ENCODE data around the gene NOC2L.
A peak's percentile ranks its signal among the peaks of the same experiment; 100 is the strongest.

NOC2L gene

DNA sequence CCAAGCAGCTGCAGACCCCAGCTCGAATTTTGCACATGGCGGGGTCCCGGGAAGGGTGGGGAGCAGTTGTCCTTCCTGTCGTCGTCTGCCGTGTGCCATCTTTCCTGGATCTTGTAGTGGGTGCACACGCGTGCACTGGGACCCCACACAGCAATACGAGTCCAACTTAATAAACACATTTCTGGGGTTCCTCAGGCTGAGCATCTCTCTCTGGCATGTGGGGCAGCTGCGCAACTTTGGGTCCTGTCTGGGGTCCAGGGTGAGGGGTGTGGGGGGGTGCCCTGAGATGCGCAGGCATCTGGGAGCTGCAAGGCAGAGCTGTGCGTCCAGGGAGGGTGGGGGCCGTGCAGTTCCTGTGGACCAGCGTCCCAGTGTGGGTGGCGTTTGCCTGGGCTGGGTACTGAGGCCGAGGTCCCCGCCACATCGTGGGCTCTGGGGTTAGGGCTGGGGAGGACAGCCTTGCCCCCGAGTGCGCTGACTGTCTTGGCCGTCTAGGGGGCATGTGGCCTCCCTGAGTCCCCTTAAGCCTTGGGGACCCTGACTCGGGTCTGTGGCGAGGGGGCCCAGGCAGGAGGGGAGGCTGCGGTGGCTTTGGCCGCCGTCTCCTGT lies 6.6 kb upstream of the NOC2L start:
- DNase-seq, result no peak
- CTCF ChIA-PET, result no interaction called here
- H3K27me3 ChIP-seq (replicated peaks in 2 of 5; ENCODE audit: control insufficient read depth in 4 of 5, insufficient read depth in 5 of 5, low read length in 4 of 5), result peaks cover 0 to 75% (median 16%) of the 10 kb centered on the region in 5 experiments
- WGBS (ENCODE audit: insufficient coverage), result 54% methylated on average over 21 of the region's 26 CpGs
- H3K4me1 ChIP-seq (ENCODE audit: control extremely low read depth in 1 of 4, control insufficient read depth in 4 of 4, insufficient read depth in 4 of 4, low read length in 3 of 4), result peaks cover 0 to 29% (median 23%) of the 10 kb centered on the region in 4 experiments
- H3K4me3 ChIP-seq (ENCODE audit: control insufficient read depth in 1 of 7, extremely low read depth in 1 of 7, insufficient read depth in 4 of 7, low read depth in 2 of 7, low read length in 6 of 7), result no peak overlapping the region
- POLR2A ChIA-PET, result no interaction called here
- peaks cover 0 to 2% (median 0%) of the 10 kb centered on the region in 5 experiments for H3K9me3 ChIP-seq (ENCODE audit: control extremely low read depth in 1 of 5, control insufficient read depth in 4 of 5, insufficient read depth in 2 of 5, low read depth in 1 of 5, low read length in 4 of 5)
- H3K36me3 ChIP-seq (ENCODE audit: control insufficient read depth in 4 of 4, insufficient read depth in 4 of 4, low read length in 3 of 4), result peaks cover 0 to 3% (median 0%) of the 10 kb centered on the region in 4 experiments
- H3K27ac ChIP-seq (ENCODE audit: insufficient read depth in 1 of 2, low read depth in 1 of 2, low read length in 2 of 2, poor library complexity in 1 of 2, severe bottlenecking in 2 of 2), result no peak overlapping the region

DNA sequence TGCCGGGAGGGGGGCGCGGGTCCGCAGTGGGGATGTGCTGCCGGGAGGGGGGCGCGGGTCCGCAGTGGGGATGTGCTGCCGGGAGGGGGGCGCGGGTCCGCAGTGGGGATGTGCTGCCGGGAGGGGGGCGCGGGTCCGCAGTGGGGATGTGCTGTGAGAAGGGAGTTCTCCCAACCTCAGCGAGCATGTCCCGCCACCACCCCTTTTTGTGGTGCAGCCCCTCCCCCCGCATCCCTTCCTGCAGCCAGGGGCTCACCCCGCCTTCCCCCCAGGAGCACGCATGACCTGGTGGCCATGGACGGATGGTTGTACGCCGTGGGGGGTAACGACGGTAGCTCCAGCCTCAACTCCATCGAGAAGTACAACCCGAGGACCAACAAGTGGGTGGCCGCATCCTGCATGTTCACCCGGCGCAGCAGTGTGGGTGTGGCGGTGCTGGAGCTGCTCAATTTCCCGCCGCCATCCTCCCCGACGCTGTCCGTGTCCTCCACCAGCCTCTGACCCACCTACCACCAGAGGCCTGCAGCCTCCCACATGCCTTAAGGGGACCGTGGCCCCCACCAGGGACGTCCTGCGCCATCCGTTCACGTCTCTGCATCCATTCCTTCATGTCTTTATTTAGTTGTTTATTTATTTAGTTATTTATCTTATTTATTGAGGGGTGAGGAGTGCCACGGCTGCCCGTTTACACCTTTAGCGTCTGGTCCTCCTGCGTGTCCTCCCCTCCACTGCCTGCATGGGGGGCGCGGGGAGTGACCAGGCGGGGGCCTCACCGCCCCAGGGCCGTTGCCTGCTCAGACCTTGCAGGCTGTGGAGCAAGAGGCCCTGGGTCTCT lies 5.9 kb upstream of the NOC2L start:
- POLR2A ChIA-PET, result no interaction called here
- peaks cover 0 to 68% (median 16%) of the 10 kb centered on the region in 5 experiments for H3K27me3 ChIP-seq (replicated peaks in 2 of 5; ENCODE audit: control insufficient read depth in 4 of 5, insufficient read depth in 5 of 5, low read length in 4 of 5)
- CTCF ChIA-PET, result no interaction called here
- no peak overlapping the region for H3K27ac ChIP-seq (ENCODE audit: insufficient read depth in 1 of 2, low read depth in 1 of 2, low read length in 2 of 2, poor library complexity in 1 of 2, severe bottlenecking in 2 of 2)
- peaks cover 0 to 32% (median 29%) of the 10 kb centered on the region in 4 experiments for H3K4me1 ChIP-seq (ENCODE audit: control extremely low read depth in 1 of 4, control insufficient read depth in 4 of 4, insufficient read depth in 4 of 4, low read length in 3 of 4)
- H3K4me3 ChIP-seq (ENCODE audit: control insufficient read depth in 1 of 7, extremely low read depth in 1 of 7, insufficient read depth in 4 of 7, low read depth in 2 of 7, low read length in 6 of 7), result no peak overlapping the region
- WGBS (ENCODE audit: insufficient coverage), result 90% methylated on average over 26 of the region's 51 CpGs
- H3K9me3 ChIP-seq (ENCODE audit: control extremely low read depth in 1 of 5, control insufficient read depth in 4 of 5, insufficient read depth in 2 of 5, low read depth in 1 of 5, low read length in 4 of 5), result peaks cover 0 to 2% (median 0%) of the 10 kb centered on the region in 5 experiments
- peaks cover 0 to 3% (median 0%) of the 10 kb centered on the region in 4 experiments for H3K36me3 ChIP-seq (ENCODE audit: control insufficient read depth in 4 of 4, insufficient read depth in 4 of 4, low read length in 3 of 4)
- no peak for DNase-seq

DNA sequence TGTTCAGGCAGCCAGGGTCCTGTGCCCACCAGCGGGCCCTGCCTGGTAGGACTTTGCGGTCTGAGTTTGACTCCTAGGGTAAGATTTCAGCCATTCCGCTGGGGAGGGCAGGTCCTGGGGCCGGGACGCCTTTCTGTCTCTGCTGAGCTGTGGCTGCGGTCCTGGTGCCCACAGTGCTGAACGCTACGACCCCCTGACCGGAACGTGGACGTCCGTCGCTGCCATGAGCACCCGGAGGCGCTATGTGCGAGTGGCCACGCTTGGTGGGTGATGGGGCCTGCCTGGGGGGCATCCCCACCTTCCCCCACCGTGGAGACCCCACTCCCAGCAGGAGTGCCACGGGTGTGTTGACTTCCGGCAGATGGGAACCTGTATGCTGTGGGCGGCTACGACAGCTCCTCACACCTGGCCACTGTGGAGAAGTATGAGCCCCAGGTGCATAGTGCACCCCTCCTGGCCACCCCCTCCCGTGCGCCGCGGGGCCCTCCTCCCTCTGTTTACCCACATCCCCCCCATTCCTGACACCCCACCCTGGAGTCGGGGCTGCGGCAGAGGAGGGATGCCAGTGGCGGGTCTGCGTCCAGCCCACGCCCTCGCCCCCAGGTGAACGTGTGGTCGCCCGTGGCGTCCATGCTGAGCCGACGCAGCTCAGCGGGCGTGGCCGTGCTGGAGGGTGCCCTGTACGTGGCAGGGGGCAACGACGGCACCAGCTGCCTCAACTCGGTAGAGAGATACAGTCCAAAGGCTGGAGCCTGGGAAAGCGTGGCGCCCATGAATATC lies 4.9 kb upstream of the NOC2L start:
- DNase-seq, result no peak
- Histone ChIP-seq H3K36me3 (ENCODE audit: control insufficient read depth in 4 of 4, insufficient read depth in 4 of 4, low read length in 3 of 4) (peaks cover 0 to 3% (median 0%) of the 10 kb centered on the region in 4 experiments), H3K27me3 (replicated peaks in 2 of 5; ENCODE audit: control insufficient read depth in 4 of 5, insufficient read depth in 5 of 5, low read length in 4 of 5) (peaks cover 0 to 64% (median 13%) of the 10 kb centered on the region in 5 experiments), H3K4me3 (ENCODE audit: control insufficient read depth in 1 of 7, extremely low read depth in 1 of 7, insufficient read depth in 4 of 7, low read depth in 2 of 7, low read length in 6 of 7) (no peak overlapping the region), H3K27ac (ENCODE audit: insufficient read depth in 1 of 2, low read depth in 1 of 2, low read length in 2 of 2, poor library complexity in 1 of 2, severe bottlenecking in 2 of 2) (no peak overlapping the region), H3K4me1 (ENCODE audit: control extremely low read depth in 1 of 4, control insufficient read depth in 4 of 4, insufficient read depth in 4 of 4, low read length in 3 of 4) (peaks cover 0 to 36% (median 33%) of the 10 kb centered on the region in 4 experiments), H3K9me3 (ENCODE audit: control extremely low read depth in 1 of 5, control insufficient read depth in 4 of 5, insufficient read depth in 2 of 5, low read depth in 1 of 5, low read length in 4 of 5) (no peaks in the 10 kb centered on the region)
- CTCF ChIA-PET, result no interaction called here
- POLR2A ChIA-PET, result no interaction called here
- WGBS (ENCODE audit: insufficient coverage), result 96% methylated on average over 38 of the region's 47 CpGs

DNA sequence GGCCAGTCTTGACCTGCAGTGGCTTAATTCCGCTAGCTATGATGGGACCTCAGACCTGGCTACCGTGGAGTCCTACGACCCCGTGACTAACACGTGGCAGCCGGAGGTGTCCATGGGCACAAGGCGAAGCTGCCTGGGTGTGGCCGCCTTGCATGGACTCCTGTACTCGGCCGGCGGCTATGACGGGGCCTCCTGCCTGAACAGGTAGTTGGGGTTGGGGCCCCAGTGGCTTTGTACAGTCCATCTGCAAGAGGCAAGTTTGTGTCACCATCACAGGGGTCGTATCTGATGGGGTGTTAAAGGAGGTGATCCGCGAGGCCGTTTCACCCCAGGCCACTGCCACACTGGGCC lies 4.2 kb upstream of the NOC2L start:
- DNase-seq, result no peak
- WGBS (ENCODE audit: insufficient coverage), result 94% methylated on average over 16 of the region's 16 CpGs
- H3K36me3 ChIP-seq (ENCODE audit: control insufficient read depth in 4 of 4, insufficient read depth in 4 of 4, low read length in 3 of 4), result peaks cover 0 to 3% (median 0%) of the 10 kb centered on the region in 4 experiments
- no peaks in the 10 kb centered on the region for H3K9me3 ChIP-seq (ENCODE audit: control extremely low read depth in 1 of 5, control insufficient read depth in 4 of 5, insufficient read depth in 2 of 5, low read depth in 1 of 5, low read length in 4 of 5)
- H3K4me1 ChIP-seq (ENCODE audit: control extremely low read depth in 1 of 4, control insufficient read depth in 4 of 4, insufficient read depth in 4 of 4, low read length in 3 of 4), result peaks cover 0 to 42% (median 37%) of the 10 kb centered on the region in 4 experiments
- H3K27me3 ChIP-seq (replicated peaks in 2 of 5; ENCODE audit: control insufficient read depth in 4 of 5, insufficient read depth in 5 of 5, low read length in 4 of 5), result peaks cover 0 to 58% (median 13%) of the 10 kb centered on the region in 5 experiments
- ChIA-PET POLR2A (no interaction called here), CTCF (no interaction called here)
- H3K27ac ChIP-seq (ENCODE audit: insufficient read depth in 1 of 2, low read depth in 1 of 2, low read length in 2 of 2, poor library complexity in 1 of 2, severe bottlenecking in 2 of 2), result no peak overlapping the region
- H3K4me3 ChIP-seq (ENCODE audit: control insufficient read depth in 1 of 7, extremely low read depth in 1 of 7, insufficient read depth in 4 of 7, low read depth in 2 of 7, low read length in 6 of 7), result no peak overlapping the region

- no peak overlapping the region for H3K27ac ChIP-seq (ENCODE audit: insufficient read depth in 1 of 2, low read depth in 1 of 2, low read length in 2 of 2, poor library complexity in 1 of 2, severe bottlenecking in 2 of 2)
- peaks cover 0 to 3% (median 0%) of the 10 kb centered on the region in 4 experiments for H3K36me3 ChIP-seq (ENCODE audit: control insufficient read depth in 4 of 4, insufficient read depth in 4 of 4, low read length in 3 of 4)
- peaks cover 0 to 48% (median 43%) of the 10 kb centered on the region in 4 experiments for H3K4me1 ChIP-seq (ENCODE audit: control extremely low read depth in 1 of 4, control insufficient read depth in 4 of 4, insufficient read depth in 4 of 4, low read length in 3 of 4)
- no peak for DNase-seq
- peaks cover 0 to 51% (median 8%) of the 10 kb centered on the region in 5 experiments for H3K27me3 ChIP-seq (replicated peaks in 2 of 5; ENCODE audit: control insufficient read depth in 4 of 5, insufficient read depth in 5 of 5, low read length in 4 of 5)
- 97% methylated on average over 55 of the region's 57 CpGs for WGBS (ENCODE audit: insufficient coverage)
- ChIA-PET POLR2A (no interaction called here), CTCF (interaction anchor here (0.6 kb wide), 1 partner anchor 18 kb away, joined by 4 read pairs; no protein-coding TSS in a partner anchor)
- H3K9me3 ChIP-seq (ENCODE audit: control extremely low read depth in 1 of 5, control insufficient read depth in 4 of 5, insufficient read depth in 2 of 5, low read depth in 1 of 5, low read length in 4 of 5), result no peaks in the 10 kb centered on the region
- H3K4me3 ChIP-seq (ENCODE audit: control insufficient read depth in 1 of 7, extremely low read depth in 1 of 7, insufficient read depth in 4 of 7, low read depth in 2 of 7, low read length in 6 of 7), result no peak overlapping the region
These were observed 3.6 kb upstream of the NOC2L start for GRCh38 chr1:962381-963300.

DNA sequence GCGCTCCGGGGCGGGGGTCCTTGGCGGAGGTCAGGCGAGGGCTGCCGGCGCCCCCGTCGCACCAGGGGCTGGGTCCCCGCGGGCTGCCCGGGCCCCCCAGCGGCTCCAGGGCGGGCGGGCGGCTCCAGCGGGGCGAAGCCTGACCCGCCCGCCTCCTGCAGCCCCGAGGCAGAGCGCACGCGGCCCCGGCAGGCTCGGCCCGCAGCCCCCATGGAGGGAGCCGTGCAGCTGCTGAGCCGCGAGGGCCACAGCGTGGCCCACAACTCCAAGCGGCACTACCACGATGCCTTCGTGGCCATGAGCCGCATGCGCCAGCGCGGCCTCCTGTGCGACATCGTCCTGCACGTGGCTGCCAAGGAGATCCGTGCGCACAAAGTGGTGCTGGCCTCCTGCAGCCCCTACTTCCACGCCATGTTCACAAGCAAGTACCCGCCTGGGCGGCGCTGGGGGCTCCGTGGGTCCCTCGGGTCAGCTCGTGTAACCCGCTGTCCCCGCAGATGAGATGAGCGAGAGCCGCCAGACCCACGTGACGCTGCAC lies 2.1 kb upstream of the NOC2L start:
- peaks cover 0 to 43% (median 38%) of the 10 kb centered on the region in 4 experiments for H3K4me1 ChIP-seq (ENCODE audit: control extremely low read depth in 1 of 4, control insufficient read depth in 4 of 4, insufficient read depth in 4 of 4, low read length in 3 of 4)
- peak in 1 of 3 donors; percentile 40 for DNase-seq
- 44% methylated on average over 46 of the region's 56 CpGs for WGBS (ENCODE audit: insufficient coverage)
- no peak overlapping the region for H3K27ac ChIP-seq (ENCODE audit: insufficient read depth in 1 of 2, low read depth in 1 of 2, low read length in 2 of 2, poor library complexity in 1 of 2, severe bottlenecking in 2 of 2)
- ChIA-PET POLR2A (no interaction called here), CTCF (no interaction called here)
- peaks cover 0 to 37% (median 4%) of the 10 kb centered on the region in 5 experiments for H3K27me3 ChIP-seq (replicated peaks in 2 of 5; ENCODE audit: control insufficient read depth in 4 of 5, insufficient read depth in 5 of 5, low read length in 4 of 5)
- no peaks in the 10 kb centered on the region for H3K9me3 ChIP-seq (ENCODE audit: control extremely low read depth in 1 of 5, control insufficient read depth in 4 of 5, insufficient read depth in 2 of 5, low read depth in 1 of 5, low read length in 4 of 5)
- H3K36me3 ChIP-seq (ENCODE audit: control insufficient read depth in 4 of 4, insufficient read depth in 4 of 4, low read length in 3 of 4), result peaks cover 0 to 12% (median 4%) of the 10 kb centered on the region in 4 experiments
- peak overlapping the region; percentile 34 to 76 (median 66) for H3K4me3 ChIP-seq (ENCODE audit: control insufficient read depth in 1 of 7, extremely low read depth in 1 of 7, insufficient read depth in 4 of 7, low read depth in 2 of 7, low read length in 6 of 7)

Data from common myeloid progenitor, CD34-positive (primary cell).